GM03348 (cell line): Measurements from ENCODE around the gene ZNF318.
A peak's percentile ranks its signal among the peaks of the same experiment; 100 is the strongest.

Source experiments
- DNase-seq: peaks from one replicate; pipeline ENCODE4 v3.0.0; 2012; ENCODE audit warnings: low spot score

The ZNF318 gene

GRCh38 chr6:43299338-43300293, 69.8 kb downstream of the ZNF318 start:
- DNase-seq, result peak; percentile 8

GRCh38 chr6:43298565-43299337, 70.7 kb downstream of the ZNF318 start:
- DNase-seq, result no peak

- DNase-seq, result no peak
These were observed 71.5 kb downstream of the ZNF318 start, which contains the start of gene SLC22A7 for GRCh38 chr6:43297644-43298564. Gene SLC22A7 (plus strand): TSS chr6:43298260. CDS start chr6:43298359, 99 bp downstream.

- DNase-seq, result no peak
These were observed 72.5 kb downstream of the ZNF318 start for GRCh38 chr6:43296780-43297497.

DNA sequence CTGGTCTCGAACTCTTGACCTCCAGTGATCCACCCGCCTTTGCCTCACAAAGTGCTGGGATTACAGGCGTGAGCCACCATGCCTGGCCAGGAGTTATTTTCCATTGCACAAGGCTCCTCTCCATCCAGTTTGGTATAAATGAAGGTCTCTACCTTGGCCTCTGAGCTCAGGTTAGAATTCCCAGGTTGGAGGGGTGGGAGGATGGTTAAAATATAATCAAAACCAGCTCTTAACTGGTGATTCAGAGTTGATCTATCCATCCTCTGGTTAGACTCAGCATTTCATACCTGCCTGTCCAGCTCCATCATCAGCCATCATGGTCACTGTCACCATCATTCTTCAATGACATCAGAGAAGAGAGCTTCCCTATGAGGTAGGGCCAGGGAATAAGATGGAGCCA, 74.0 kb downstream of the ZNF318 start:
- DNase-seq, result no peak

- DNase-seq, result no peak
These were observed 74.9 kb downstream of the ZNF318 start for GRCh38 chr6:43294536-43294935.

DNA sequence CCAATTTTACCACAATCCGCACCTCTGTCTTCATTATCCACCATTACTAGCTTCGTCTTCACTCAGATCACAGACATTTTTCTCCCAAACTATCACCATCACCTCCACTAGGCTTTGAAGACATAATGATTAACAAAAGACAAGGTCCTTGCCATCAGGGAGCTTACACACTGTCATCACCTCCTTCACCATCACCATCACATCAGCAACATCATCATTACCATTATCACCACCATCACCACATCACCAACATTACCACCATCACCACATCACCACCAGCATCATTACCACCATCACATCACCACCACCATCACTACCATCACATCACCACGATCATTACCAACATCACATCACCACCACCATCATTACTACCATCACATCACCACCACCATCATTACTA, 75.7 kb downstream of the ZNF318 start:
- no peak for DNase-seq

DNA sequence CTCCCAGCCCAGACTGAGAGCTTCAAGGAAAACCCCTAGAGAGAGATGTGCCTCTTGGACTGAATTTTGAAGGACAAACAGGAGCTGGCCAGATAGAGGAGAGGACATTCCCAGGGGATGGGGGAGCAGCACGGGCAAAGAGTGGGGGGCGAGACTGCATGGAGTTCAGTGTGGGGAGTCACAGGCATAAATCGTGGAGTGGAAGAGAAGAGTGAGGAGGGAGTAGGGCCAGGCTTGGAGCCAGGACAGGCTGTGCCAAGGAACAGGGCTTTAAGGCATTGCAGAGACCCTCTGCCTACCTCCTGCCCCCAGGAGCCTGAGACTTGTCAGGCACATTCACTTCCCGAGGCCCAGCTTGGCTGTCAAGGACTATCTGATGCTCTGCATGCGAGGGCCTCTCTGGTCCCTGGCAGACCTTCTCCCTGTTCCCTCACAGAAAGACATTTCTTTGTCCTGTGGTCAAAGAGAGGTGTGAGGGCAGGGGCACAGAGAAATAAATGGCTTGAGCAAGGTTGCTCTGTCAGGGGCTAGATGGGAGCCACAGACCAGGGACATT, 76.6 kb downstream of the ZNF318 start:
- no peak for DNase-seq

DNA sequence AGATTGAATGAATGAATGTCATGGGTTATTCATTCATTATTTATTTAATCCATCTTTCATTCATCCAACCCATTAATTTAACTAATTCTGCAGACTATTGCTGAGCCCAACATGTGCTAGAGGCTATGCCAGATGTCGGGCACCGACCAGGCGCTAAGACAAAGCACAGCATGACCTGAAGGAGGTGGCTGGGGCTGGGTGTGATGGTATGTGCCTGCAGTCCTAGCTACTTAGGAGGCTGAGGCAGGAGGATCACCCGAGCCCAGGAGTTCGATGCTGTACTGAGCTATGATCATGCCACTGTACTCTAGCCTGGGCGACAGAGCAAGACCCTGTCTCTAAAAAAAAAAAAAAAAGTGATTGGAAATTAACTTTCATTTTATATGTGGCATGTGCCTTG, 77.1 kb downstream of the ZNF318 start:
- no peak for DNase-seq

GRCh38 chr6:43291708-43292107, 77.7 kb downstream of the ZNF318 start:
- no peak for DNase-seq

DNA sequence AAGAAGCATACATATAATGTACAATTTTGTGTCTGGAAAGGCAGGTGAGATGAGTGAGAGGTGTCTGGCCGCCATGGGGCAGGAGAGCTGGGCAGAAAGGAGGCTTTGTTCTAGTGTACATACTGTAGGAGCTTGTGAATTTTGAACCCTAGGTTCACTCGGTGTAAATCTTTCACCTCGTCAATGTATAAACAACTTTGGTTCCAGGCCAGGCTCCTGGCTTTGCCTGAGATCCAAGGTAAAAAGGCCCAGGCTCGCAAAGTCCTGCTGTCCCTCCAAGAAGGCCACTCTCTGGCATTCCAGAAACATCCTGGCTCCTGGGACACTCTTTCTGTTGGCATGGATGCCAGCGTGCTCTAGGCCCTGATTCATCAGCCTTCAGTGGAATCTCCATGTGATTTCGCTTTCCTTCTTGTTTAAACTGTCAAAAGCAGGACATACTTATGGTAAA, 78.5 kb downstream of the ZNF318 start:
- DNase-seq, result no peak

DNA sequence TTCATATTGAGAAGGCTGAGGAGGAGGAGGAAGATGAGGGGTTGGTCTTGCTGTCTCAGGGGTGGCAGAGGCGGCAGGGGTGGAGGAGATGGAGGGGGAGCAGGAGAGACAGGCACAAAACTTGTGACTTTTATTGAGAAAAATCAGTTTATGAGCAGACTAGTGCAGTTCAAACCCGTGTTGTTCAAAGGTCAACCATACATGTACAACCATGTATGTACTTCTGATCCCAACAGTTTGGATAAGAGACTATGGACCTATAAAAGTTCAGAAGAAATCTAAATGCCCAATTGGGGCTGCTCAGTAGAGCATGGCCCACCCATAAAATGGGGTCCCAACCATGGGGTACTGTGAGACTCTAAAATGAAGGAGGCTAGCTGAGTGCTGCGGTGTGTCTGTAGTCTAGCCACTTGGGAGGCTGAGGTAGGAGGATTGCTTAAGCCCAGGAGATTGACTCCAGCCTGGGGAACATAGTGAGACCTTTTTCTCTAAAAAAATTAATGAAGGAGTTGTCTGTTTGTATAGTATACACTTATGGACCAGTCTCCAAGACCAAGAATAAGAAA, 79.0 kb downstream of the ZNF318 start:
- DNase-seq, result no peak

- DNase-seq, result no peak
These were observed 81.4 kb downstream of the ZNF318 start for GRCh38 chr6:43287717-43288679.

GRCh38 chr6:43286980-43287716, 82.3 kb downstream of the ZNF318 start:
- no peak for DNase-seq

GRCh38 chr6:43286456-43286979, 82.9 kb downstream of the ZNF318 start:
- no peak for DNase-seq
